HL-60 (cell line): ENCODE data around the gene CCDC88A.

Source experiments
- GABPA ChIP-seq: IDR thresholded peaks from 2 replicates; pipeline ENCODE4 v1.6.1; 2012; ENCODE audit warnings: low read depth
- POLR2AphosphoS5 ChIP-seq: IDR thresholded peaks from 2 replicates; pipeline ENCODE4 v1.6.1; 2012; ENCODE audit warnings: low read depth
- TF ChIP-seq, protein P1 (sequence below): IDR thresholded peaks from one replicate; pipeline ENCODE4 v1.5.1; 2011; ENCODE audit warnings: low read length, control low read depth, inconsistent platforms; ENCODE audit not compliant: insufficient read depth
- TF ChIP-seq, protein P2 (sequence below): IDR thresholded peaks from 2 replicates; pipeline ENCODE4 v1.6.1; 2012; ENCODE audit warnings: low read depth; ENCODE audit not compliant: insufficient replicate concordance

DNA sequence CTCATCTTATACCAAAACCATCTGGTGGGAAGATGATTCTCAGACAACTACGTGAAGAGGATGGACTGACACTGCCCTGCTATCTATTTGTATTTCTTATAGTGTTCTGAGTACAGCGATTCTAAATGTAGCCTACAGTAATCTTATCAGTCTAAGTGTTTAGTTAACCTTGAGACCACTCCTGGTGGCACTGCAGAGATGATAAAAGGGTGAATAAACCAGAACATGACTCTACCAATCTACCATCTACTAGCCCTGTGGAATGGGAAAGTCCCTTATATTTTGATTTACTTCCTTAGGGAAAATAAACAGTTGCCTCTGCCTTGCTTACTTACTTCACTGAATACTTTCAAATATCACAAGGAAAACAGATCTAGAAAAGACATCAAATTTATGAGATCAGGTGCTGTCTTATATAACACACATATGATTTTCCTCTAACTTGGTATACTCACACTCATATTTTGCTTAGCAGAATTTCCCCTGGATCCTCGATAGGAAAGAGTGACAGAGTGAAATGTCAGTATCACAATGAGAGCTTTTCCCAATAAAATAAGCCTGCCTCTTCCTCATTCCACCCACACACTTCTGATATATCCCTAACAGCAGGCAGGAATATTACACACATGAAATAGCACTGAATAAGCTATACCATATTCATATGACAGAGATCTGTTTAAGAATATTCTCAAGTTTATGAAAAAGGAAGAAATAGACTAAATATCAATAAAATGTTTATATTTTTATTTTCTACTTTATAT is 92.0 kb downstream of the CCDC88A start:
- TF ChIP-seq, protein P1, sequence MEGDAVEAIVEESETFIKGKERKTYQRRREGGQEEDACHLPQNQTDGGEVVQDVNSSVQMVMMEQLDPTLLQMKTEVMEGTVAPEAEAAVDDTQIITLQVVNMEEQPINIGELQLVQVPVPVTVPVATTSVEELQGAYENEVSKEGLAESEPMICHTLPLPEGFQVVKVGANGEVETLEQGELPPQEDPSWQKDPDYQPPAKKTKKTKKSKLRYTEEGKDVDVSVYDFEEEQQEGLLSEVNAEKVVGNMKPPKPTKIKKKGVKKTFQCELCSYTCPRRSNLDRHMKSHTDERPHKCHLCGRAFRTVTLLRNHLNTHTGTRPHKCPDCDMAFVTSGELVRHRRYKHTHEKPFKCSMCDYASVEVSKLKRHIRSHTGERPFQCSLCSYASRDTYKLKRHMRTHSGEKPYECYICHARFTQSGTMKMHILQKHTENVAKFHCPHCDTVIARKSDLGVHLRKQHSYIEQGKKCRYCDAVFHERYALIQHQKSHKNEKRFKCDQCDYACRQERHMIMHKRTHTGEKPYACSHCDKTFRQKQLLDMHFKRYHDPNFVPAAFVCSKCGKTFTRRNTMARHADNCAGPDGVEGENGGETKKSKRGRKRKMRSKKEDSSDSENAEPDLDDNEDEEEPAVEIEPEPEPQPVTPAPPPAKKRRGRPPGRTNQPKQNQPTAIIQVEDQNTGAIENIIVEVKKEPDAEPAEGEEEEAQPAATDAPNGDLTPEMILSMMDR: no peak
- TF ChIP-seq, protein P2, sequence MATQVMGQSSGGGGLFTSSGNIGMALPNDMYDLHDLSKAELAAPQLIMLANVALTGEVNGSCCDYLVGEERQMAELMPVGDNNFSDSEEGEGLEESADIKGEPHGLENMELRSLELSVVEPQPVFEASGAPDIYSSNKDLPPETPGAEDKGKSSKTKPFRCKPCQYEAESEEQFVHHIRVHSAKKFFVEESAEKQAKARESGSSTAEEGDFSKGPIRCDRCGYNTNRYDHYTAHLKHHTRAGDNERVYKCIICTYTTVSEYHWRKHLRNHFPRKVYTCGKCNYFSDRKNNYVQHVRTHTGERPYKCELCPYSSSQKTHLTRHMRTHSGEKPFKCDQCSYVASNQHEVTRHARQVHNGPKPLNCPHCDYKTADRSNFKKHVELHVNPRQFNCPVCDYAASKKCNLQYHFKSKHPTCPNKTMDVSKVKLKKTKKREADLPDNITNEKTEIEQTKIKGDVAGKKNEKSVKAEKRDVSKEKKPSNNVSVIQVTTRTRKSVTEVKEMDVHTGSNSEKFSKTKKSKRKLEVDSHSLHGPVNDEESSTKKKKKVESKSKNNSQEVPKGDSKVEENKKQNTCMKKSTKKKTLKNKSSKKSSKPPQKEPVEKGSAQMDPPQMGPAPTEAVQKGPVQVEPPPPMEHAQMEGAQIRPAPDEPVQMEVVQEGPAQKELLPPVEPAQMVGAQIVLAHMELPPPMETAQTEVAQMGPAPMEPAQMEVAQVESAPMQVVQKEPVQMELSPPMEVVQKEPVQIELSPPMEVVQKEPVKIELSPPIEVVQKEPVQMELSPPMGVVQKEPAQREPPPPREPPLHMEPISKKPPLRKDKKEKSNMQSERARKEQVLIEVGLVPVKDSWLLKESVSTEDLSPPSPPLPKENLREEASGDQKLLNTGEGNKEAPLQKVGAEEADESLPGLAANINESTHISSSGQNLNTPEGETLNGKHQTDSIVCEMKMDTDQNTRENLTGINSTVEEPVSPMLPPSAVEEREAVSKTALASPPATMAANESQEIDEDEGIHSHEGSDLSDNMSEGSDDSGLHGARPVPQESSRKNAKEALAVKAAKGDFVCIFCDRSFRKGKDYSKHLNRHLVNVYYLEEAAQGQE: no peak
- TF ChIP-seq POLR2AphosphoS5 (no peak), GABPA (no peak)
